Osteoblast (primary cell): ENCODE results near the gene SACS. TPM values are rescaled to one million over a fixed set of nuclear protein-coding genes. Genes with fewer than 3 reads are reported as not detected.
A peak's percentile ranks its signal among the peaks of the same experiment; 100 is the strongest.
"Not testable (repeated sequence)": the region's sequence is repeated elsewhere in the genome, so short reads cannot be mapped to it uniquely, and the experiment has no call there.

ENCODE experiments used
- DNase-seq: peaks from one replicate; pipeline ENCODE4 v3.0.0; 2011; ENCODE audit warnings: low spot score, mixed read lengths; ENCODE audit not compliant: insufficient read length; ENCODE audit errors: missing footprints
- H2AFZ ChIP-seq: 2 replicates; pipeline ENCODE4 v1.6.0; 2011; ENCODE audit warnings: mild to moderate bottlenecking, low read length
- H3K27ac ChIP-seq: 2 replicates; pipeline ENCODE4 v1.5.1; 2011; ENCODE audit warnings: mild to moderate bottlenecking, low read depth, low read length, moderate library complexity
- H3K27me3 ChIP-seq: 2 replicates; pipeline ENCODE4 v1.6.0; 2012; ENCODE audit warnings: mild to moderate bottlenecking, control low read depth, inconsistent platforms, low read length, moderate library complexity; ENCODE audit not compliant: insufficient read depth
- H3K36me3 ChIP-seq: 2 replicates; pipeline ENCODE4 v1.5.1; 2011; ENCODE audit warnings: mild to moderate bottlenecking, low read length, control low read depth, moderate library complexity; ENCODE audit not compliant: insufficient read depth
- H3K4me1 ChIP-seq: 2 replicates; pipeline ENCODE4 v1.5.1; 2011; ENCODE audit warnings: mild to moderate bottlenecking, low read length, control low read depth, moderate library complexity; ENCODE audit not compliant: insufficient read depth
- H3K4me2 ChIP-seq: 2 replicates; pipeline ENCODE4 v1.6.0; 2011; ENCODE audit warnings: mild to moderate bottlenecking, low read length; ENCODE audit not compliant: insufficient read depth
- H3K4me3 ChIP-seq: fragments of 200-600 bp; sonication (generic); 3 replicates; pipeline ENCODE4 v1.5.1; 2012; ENCODE audit warnings: mild to moderate bottlenecking, low read length, inconsistent platforms; ENCODE audit not compliant: insufficient read depth
- H3K79me2 ChIP-seq: 2 replicates; pipeline ENCODE4 v1.6.0; 2012; ENCODE audit warnings: mild to moderate bottlenecking, low read length, control low read depth, inconsistent platforms; ENCODE audit not compliant: insufficient read depth
- H3K9me3 ChIP-seq: 2 replicates; pipeline ENCODE4 v1.5.1; 2011; ENCODE audit warnings: low read depth, low read length, control low read depth
- H4K20me1 ChIP-seq: 2 replicates; pipeline ENCODE4 v1.6.0; 2012; ENCODE audit warnings: mild to moderate bottlenecking, low read length, control low read depth; ENCODE audit not compliant: insufficient read depth
- CTCF ChIP-seq: IDR thresholded peaks from 2 replicates; pipeline ENCODE4 v1.5.1; 2011; ENCODE audit warnings: mild to moderate bottlenecking, low read depth, low read length, moderate library complexity; ENCODE audit errors: extremely low read depth
- total RNA-seq: library from RNA; depleted of rRNA; stranded (reverse); fragments of >200 nt; gene quantifications from 2 replicates; pipeline ENCODE4 v1.2.3, GENCODE V29; 2012

SACS gene
- total RNA-seq, 1 donor = 59.0 TPM

- Histone ChIP-seq H3K9me3 (no peaks in the 10 kb centered on the region), H2AFZ (no peak overlapping the region), H3K79me2 (no peaks in the 10 kb centered on the region), H3K27ac (no peak overlapping the region), H3K4me1 (no peaks in the 10 kb centered on the region), H3K4me2 (no peak overlapping the region), H4K20me1 (no peaks in the 10 kb centered on the region), H3K27me3 (no peaks in the 10 kb centered on the region), H3K4me3 (no peak overlapping the region), H3K36me3 (no peaks in the 10 kb centered on the region)
- DNase-seq = no peak
- TF ChIP-seq CTCF = no peak
Observed at GRCh38 chr13:23443878-23444277, 10.4 kb upstream of the SACS start.

GRCh38 chr13:23443110-23443509, 9.6 kb upstream of the SACS start:
- Histone ChIP-seq H3K27ac (no peak overlapping the region), H4K20me1 (no peaks in the 10 kb centered on the region), H3K4me1 (no peaks in the 10 kb centered on the region), H3K4me3 (no peak overlapping the region), H2AFZ (no peak overlapping the region), H3K36me3 (no peaks in the 10 kb centered on the region), H3K27me3 (no peaks in the 10 kb centered on the region), H3K79me2 (no peaks in the 10 kb centered on the region), H3K9me3 (no peaks in the 10 kb centered on the region), H3K4me2 (no peak overlapping the region)
- DNase-seq = no peak
- TF ChIP-seq CTCF = no peak

GRCh38 chr13:23440821-23441618, 7.5 kb upstream of the SACS start:
- Histone ChIP-seq H3K9me3 (no peaks in the 10 kb centered on the region), H3K4me1 (no peaks in the 10 kb centered on the region), H3K36me3 (no peaks in the 10 kb centered on the region), H4K20me1 (no peaks in the 10 kb centered on the region), H2AFZ (peak overlapping the region; percentile 30), H3K4me3 (no peak overlapping the region), H3K27ac (no peak overlapping the region), H3K27me3 (no peaks in the 10 kb centered on the region), H3K4me2 (no peak overlapping the region), H3K79me2 (no peaks in the 10 kb centered on the region)
- DNase-seq = peak; percentile 80
- TF ChIP-seq CTCF = no peak

- not testable (repeated sequence) for H3K27me3 ChIP-seq
- peak overlapping the region; percentile 30 for H2AFZ ChIP-seq
Observed at GRCh38 chr13:23440324-23440723, 6.8 kb upstream of the SACS start.

More at GRCh38 chr13:23440324-23440723, 6.8 kb upstream of the SACS start:
- H3K4me1 ChIP-seq, H3K9me3 ChIP-seq, H3K79me2 ChIP-seq, DNase-seq, H3K4me2 ChIP-seq, H3K4me3 ChIP-seq, H3K36me3 ChIP-seq, H3K27ac ChIP-seq, H4K20me1 ChIP-seq: not testable (repeated sequence)
